Measurements from ENCODE around the gene SCN2B.

Gene SCN2B

GRCh38 chr11:118132385-118133151 is 43.9 kb downstream of the SCN2B start:
- no peak for DNase-seq

DNA sequence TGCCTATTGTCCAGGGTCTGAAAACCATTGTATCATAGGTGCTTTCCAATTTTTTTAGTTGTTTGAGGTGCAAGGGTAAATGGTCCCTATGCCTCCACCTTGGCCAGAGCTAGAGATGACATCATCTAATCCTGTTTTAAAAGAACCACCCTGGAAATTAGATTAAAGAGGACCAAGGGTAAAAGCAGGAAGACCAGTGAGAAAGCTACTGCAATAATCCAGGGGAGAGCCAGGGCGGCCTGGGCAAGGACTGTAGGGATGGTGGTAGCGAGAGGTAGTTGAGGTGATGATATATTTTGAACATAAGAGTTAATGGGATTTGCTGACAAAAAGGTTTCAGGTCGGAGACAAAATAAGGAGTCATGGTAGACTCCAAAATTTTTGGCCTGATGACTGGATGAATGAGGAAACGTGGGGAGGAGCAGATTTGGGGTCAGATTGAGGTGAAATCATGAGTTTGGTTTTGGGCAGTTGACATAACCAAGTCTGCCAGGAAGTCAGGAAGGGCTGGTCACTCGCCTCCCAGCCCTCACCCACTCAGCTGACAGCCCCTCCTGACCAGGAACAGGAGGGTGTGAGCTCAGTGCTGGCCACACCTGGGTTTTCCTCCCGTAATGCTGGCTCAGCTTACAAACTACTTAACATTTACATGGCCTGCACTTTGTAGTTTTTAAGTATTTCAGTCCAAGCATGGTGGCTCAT is 46.8 kb downstream of the SCN2B start:
- no peak for DNase-seq

DNA sequence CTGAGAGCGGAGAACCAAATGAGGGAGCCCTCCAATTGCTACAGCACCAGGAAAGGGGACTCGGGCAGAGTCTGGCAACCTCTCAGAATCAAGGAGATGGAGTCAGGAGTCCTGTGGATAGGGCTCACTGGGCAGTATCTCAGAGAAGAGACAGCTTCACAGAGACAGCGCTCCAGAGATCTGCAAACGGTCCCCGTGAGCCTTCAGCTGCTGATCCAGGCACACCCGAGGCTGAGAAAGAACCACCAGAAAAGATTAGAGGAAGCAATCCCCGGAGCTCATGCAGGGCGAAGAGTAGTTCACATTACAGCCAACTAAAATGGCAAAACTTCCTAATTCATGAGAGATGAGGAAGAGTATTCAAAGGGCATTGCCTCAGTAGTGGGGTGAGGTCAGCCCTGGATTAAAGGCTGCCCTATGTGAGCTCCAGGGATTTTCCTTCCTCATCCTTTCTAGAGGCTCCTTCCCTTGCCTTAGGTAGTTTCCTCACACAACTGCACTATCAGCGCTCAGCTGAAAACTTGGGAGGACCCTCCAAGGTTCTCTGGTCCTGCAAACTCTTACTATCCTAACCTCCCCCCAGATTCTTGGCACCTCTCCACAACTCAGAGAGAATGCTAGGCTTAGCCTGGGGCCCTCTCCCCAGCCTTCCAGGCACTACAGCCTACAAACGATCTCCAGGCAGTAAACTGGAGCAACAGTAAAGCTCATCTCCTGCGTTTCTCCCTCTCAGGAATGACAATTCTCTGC is 47.5 kb downstream of the SCN2B start:
- no peak for DNase-seq

DNA sequence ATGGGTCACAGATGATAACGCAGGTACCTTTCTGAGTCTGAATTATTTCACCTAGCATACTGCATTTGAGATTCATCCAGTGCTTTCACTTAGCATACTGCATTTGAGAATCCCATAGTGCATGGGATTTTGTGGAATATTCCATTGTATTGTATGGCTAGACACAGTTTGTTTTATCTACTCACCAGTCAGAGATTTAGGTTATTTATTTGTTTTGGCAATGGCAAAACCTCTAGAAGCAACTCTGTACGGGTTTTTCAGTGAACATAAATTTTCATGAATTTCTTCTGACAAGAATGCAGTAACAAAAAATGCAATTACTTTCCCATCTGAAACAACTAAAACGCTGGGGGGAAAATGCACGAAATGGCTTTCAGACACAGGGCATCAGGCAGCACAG is 48.1 kb downstream of the SCN2B start:
- DNase-seq: no peak

DNA sequence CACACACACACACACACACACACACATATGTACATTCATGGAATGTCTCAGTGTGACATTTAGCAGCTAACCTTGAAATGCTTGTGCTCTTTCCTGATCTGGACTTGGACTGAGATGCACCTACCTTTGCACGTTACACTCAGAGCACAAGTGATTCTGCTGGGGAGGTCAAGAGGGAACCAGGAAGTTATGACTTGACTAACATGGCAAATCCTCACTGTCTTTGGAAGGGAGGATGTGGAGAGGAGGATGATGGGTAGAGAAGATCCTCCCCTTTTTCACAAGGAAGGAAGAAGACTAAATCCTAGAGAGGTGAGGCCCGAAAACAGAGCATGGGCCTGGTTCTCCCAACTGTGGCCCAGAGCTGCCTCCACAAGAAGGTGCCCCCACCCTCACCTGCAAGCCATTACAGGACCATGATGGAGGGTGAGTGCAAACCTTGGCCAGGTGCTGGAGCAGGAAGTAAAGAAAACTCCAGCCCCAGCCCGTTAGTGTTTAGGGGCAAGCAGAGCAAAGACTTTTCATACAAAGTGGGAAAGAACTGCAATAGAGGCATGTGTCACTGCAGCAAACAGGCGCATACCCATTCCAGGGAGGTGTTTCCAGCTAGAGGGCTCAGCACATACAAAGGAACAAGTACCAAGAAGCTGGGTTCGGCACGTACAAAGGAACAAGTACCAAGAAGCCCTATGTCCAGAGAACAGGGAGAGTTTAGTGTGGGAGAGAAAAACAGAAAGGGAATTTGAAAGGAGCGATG is 50.2 kb downstream of the SCN2B start:
- no peak for DNase-seq

- DNase-seq: no peak
Measured at GRCh38 chr11:118124929-118125535, 51.4 kb downstream of the SCN2B start.

DNA sequence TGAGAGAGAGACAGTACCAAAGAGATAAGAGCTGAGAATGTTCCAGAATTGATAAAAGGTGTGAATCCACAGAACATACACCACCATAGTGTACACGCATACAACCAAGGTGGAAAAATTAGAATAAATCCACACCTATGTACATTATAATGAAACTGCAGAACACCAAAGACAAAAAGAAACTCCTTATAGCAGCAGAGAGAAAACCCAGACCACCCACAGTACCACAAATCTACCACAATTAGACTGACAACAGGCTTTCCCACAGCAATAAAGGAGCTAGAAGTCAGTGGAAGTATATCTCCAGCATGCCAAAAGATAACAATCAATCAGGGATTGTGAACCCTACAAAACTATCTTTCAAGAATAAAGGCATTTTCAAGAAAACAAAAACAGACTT is 55.6 kb downstream of the SCN2B start:
- no peak for DNase-seq

DNA sequence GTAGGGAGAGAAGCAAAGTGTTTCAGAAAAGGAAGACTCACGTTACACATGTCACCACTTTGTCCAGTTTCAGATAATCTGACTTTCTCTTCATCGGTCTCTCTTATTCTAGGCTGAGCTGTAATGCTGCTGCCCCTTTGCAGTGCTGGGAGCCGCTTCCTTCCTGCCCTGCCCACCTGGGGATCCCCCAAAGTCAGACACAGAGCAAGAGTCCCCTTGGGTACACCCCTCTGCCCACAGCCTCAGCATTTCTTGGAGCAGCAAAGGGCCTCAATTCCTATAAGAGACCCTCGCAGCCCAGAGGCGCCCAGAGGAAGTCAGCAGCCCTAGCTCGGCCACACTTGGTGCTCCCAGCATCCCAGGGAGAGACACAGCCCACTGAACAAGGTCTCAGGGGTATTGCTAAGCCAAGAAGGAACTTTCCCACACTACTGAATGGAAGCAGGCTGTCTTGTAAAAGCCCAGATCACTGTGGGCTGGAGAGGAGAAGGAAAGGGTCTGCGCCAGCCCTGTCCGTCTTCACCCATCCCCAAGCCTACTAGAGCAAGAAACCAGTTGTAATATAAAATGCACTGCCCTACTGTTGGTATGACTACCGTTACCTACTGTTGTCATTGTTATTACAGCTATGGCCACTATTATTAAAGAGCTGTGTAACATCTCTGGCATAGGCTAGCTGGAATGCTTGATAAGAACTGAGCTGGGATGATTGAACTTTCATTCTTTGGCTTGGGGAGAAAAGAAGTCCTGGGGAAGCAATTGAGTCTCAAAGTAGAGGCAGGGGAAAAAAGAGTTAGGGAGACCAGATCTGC is 58.4 kb downstream of the SCN2B start:
- DNase-seq: no peak

DNA sequence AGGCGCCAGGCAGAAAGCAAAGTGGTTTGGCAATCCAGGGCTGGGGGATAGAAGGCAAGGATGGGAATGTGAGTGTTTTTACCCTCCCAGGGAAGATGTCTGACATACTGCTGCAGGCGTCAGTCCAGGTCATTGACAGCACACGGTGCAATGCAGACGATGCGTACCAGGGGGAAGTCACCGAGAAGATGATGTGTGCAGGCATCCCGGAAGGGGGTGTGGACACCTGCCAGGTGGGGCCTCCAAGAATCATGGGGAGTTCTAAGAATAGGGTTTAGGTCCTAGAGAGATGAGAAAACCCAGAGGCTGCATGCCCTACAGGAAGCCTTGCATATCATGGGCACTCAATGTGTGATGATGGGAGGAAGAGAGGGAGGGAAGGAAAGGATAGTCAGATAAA is 61.4 kb downstream of the SCN2B start:
- no peak for DNase-seq

GRCh38 chr11:118114266-118114665 is 62.2 kb downstream of the SCN2B start:
- no peak for DNase-seq

GRCh38 chr11:118112711-118113430 is 63.6 kb downstream of the SCN2B start:
- DNase-seq: no peak
